ENCODE data around the gene TMA16. TPM values are rescaled to one million over a fixed set of nuclear protein-coding genes. Genes with fewer than 3 reads are reported as not detected.

The TMA16 gene
- total and polyA plus RNA-seq, 2 donors (not counting 1 experiment from before 2014, with no cell fraction given), result 6.5 to 40.5 TPM

DNA sequence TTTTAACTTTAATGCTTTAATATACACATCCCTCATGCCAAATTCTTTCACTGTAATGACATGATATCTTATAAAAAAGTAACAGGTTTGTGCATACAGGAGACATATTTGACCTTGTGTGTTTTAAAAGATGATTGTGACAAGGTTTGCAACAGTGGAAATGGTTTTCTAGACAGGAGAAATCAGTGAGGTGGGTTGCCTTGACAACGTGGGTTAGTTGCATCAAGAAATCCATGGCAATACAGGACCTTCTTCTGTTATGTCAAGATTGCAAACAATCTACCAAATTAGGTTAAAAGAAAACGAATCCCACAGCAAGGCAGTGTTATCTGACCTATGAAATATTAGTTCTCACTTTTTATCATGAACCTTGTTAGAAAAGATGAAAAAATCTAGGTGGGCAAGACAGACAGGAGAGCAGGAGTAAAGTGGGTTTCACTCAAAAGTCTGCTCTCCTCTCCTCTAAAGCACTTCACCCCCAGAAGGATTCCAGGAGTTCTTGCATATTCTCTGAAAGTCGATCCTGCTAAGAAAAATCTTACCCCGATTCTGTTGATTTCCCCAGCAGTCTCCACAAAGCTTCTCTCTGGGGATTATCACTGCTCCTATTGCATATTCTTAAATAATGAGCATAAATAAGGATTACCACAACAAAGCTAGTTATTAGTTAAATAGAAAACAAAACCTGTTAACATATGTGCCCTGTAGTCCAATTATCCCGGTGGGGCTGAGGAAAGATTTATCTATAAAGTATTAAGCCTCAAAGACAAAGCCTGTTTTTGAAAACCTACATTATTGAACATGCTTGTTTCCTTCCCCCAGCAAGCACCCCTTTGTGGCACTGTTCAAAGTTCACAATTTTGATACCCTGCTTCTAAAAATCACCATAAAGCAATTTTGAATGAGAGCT lies 71.0 kb downstream of the TMA16 start:
- H3K4me2 ChIP-seq (replicated peaks; ENCODE audit: low read depth, low read length, poor library complexity, severe bottlenecking), result no peak overlapping the region
- peaks cover 72% of the 10 kb centered on the region for H3K4me1 Mint-ChIP-seq
- ChIA-PET CTCF (interaction anchor here (1.0 to 28.8 kb wide), 8 partner anchors 8 to 110 kb away, joined by 3 to 1334 read pairs (median 3); no protein-coding TSS in a partner anchor), POLR2A (no interaction called here)
- no peak overlapping the region for H3K4me3 Mint-ChIP-seq
- ATAC-seq (ENCODE audit: low read depth), result no peak
- DNase-seq, result no peak
- no peak overlapping the region for H2AFZ ChIP-seq (ENCODE audit: insufficient read depth, low read depth, low read length, poor library complexity, severe bottlenecking)
- H3K9ac ChIP-seq (ENCODE audit: low read length), result no peak overlapping the region
- no peaks in the 10 kb centered on the region for H3K27me3 ChIP-seq (replicated peaks in 1 of 4; ENCODE audit: control extremely low read depth in 1 of 4, control insufficient read depth in 3 of 4, insufficient read depth in 4 of 4, low read length in 3 of 4)
- intact Hi-C loops (cut with micrococcal nuclease), result no loop called here
- no peak overlapping the region for H3K4me3 ChIP-seq (ENCODE audit: control extremely low read depth in 1 of 5, extremely low read depth in 1 of 5, insufficient read depth in 1 of 5, low read depth in 2 of 5, low read length in 4 of 5)
- H3K9me3 ChIP-seq (ENCODE audit: control extremely low read depth in 1 of 3, control insufficient read depth in 2 of 3, insufficient read depth in 1 of 3, low read length in 2 of 3), result peaks cover 1 to 23% (median 9%) of the 10 kb centered on the region in 3 donors
- peaks cover 11 to 81% of the 10 kb centered on the region in 2 experiments for H3K36me3 ChIP-seq (replicated peaks in 1 of 2; ENCODE audit: control extremely low read depth in 1 of 2, control insufficient read depth in 1 of 2, extremely low read depth in 1 of 2, insufficient read depth in 2 of 2, low read length in 1 of 2)
- WGBS (ENCODE audit: insufficient coverage), result 90% methylated on average over 1 of the region's 5 CpGs
- peaks cover 7% of the 10 kb centered on the region for H3K9me3 Mint-ChIP-seq (ENCODE audit: insufficient read depth)
- peak overlapping the region; percentile 35 to 76 for H3K27ac ChIP-seq (ENCODE audit: low read length in 2 of 2)
- TF ChIP-seq CTCF (IDR thresholded peaks at IDR 0.05), result no peak
- H3K27me3 Mint-ChIP-seq, result no peaks in the 10 kb centered on the region
- peak overlapping the region; percentile 84 for H3K27ac Mint-ChIP-seq
- no peaks in the 10 kb centered on the region for H4K20me1 ChIP-seq (ENCODE audit: control insufficient read depth, insufficient read depth, low read length, poor library complexity, severe bottlenecking)
- peaks cover 75% of the 10 kb centered on the region for H3K79me2 ChIP-seq (ENCODE audit: control insufficient read depth, insufficient read depth, low read length)
- peaks cover 46 to 62% of the 10 kb centered on the region in 2 donors for H3K4me1 ChIP-seq (ENCODE audit: control insufficient read depth in 2 of 2, insufficient read depth in 2 of 2, low read length in 2 of 2)

DNA sequence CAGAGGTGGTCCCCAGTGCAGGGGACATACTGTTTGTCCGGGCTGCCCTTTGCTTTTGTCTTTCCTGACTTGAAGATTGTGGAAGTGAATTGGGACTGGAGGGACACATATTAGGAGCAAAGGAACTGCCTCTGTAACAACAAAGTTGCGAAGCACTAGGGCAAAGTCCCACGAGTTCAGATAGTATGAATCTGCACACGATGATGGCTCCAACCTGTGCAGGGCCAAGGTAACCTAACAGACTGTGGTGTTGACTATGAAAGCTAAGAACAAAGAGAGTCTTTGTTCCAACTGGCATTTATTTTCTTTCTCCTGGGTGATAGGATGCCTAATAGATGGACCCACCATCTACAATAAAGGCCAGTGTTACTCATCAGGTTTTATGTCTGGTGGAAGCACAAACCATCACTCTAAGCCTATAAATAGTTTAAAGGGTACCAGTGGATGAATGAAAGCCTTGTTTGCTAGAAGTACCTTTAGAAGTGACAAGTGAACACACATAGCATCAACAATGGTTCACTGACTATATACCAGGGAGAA lies 71.8 kb downstream of the TMA16 start:
- peaks cover 6% of the 10 kb centered on the region for H3K9me3 Mint-ChIP-seq (ENCODE audit: insufficient read depth)
- H2AFZ ChIP-seq (ENCODE audit: insufficient read depth, low read depth, low read length, poor library complexity, severe bottlenecking), result no peak overlapping the region
- H3K9ac ChIP-seq (ENCODE audit: low read length), result no peak overlapping the region
- DNase-seq (no peak), ATAC-seq (ENCODE audit: low read depth) (no peak)
- intact Hi-C loops (cut with micrococcal nuclease), result no loop called here
- no peak for TF ChIP-seq CTCF (IDR thresholded peaks at IDR 0.05)
- no peak for TF ChIP-seq EZH2 (IDR thresholded peaks at IDR 0.05; ENCODE audit: borderline replicate concordance, insufficient read depth, low read depth, low read length, poor library complexity, severe bottlenecking)
- ChIA-PET CTCF (interaction anchor here (0.7 to 28.8 kb wide), 10 partner anchors 8 to 109 kb away, joined by 3 to 1334 read pairs (median 3); no protein-coding TSS in a partner anchor), POLR2A (interaction anchor here (0.9 kb wide), 1 partner anchor 9 kb away, joined by 3 read pairs; no protein-coding TSS in a partner anchor)
- WGBS (ENCODE audit: insufficient coverage), result 83% methylated on average over 3 of the region's 4 CpGs
- H3K4me3 ChIP-seq (ENCODE audit: control extremely low read depth in 1 of 5, extremely low read depth in 1 of 5, insufficient read depth in 1 of 5, low read depth in 2 of 5, low read length in 4 of 5), result no peak overlapping the region
- H3K36me3 ChIP-seq (replicated peaks in 1 of 2; ENCODE audit: control extremely low read depth in 1 of 2, control insufficient read depth in 1 of 2, extremely low read depth in 1 of 2, insufficient read depth in 2 of 2, low read length in 1 of 2), result peaks cover 11 to 82% of the 10 kb centered on the region in 2 experiments
- peaks cover 81% of the 10 kb centered on the region for H3K79me2 ChIP-seq (ENCODE audit: control insufficient read depth, insufficient read depth, low read length)
- no peak overlapping the region for H3K4me3 Mint-ChIP-seq
- peak overlapping the region; percentile 84 for H3K27ac Mint-ChIP-seq
- peaks cover 49 to 64% of the 10 kb centered on the region in 2 donors for H3K4me1 ChIP-seq (ENCODE audit: control insufficient read depth in 2 of 2, insufficient read depth in 2 of 2, low read length in 2 of 2)
- peak overlapping the region; percentile 7 for H3K4me2 ChIP-seq (replicated peaks; ENCODE audit: low read depth, low read length, poor library complexity, severe bottlenecking)
- H3K27me3 ChIP-seq (replicated peaks in 1 of 4; ENCODE audit: control extremely low read depth in 1 of 4, control insufficient read depth in 3 of 4, insufficient read depth in 4 of 4, low read length in 3 of 4), result no peaks in the 10 kb centered on the region
- peaks cover under 1 to 20% (median 9%) of the 10 kb centered on the region in 3 donors for H3K9me3 ChIP-seq (ENCODE audit: control extremely low read depth in 1 of 3, control insufficient read depth in 2 of 3, insufficient read depth in 1 of 3, low read length in 2 of 3)
- peak overlapping the region; percentile 25 to 76 for H3K27ac ChIP-seq (ENCODE audit: low read length in 2 of 2)
- H3K27me3 Mint-ChIP-seq, result no peaks in the 10 kb centered on the region
- no peaks in the 10 kb centered on the region for H4K20me1 ChIP-seq (ENCODE audit: control insufficient read depth, insufficient read depth, low read length, poor library complexity, severe bottlenecking)
- peaks cover 80% of the 10 kb centered on the region for H3K4me1 Mint-ChIP-seq
